ENCODE measurements around the gene NCCRP1.

- TF ChIP-seq SMARCA5 (IDR thresholded peaks at IDR 0.05): no peak
- TF ChIP-seq JUNB (IDR thresholded peaks at IDR 0.05): no peak
- no peak for TF ChIP-seq POLR2A (IDR thresholded peaks at IDR 0.05; ENCODE audit: low read depth, low read length)
- TF ChIP-seq GABPA (IDR thresholded peaks at IDR 0.05; ENCODE audit: low read depth): no peak
- TF ChIP-seq NKRF (conservative IDR thresholded peaks at IDR 0.05): no peak
- TF ChIP-seq, protein P1, sequence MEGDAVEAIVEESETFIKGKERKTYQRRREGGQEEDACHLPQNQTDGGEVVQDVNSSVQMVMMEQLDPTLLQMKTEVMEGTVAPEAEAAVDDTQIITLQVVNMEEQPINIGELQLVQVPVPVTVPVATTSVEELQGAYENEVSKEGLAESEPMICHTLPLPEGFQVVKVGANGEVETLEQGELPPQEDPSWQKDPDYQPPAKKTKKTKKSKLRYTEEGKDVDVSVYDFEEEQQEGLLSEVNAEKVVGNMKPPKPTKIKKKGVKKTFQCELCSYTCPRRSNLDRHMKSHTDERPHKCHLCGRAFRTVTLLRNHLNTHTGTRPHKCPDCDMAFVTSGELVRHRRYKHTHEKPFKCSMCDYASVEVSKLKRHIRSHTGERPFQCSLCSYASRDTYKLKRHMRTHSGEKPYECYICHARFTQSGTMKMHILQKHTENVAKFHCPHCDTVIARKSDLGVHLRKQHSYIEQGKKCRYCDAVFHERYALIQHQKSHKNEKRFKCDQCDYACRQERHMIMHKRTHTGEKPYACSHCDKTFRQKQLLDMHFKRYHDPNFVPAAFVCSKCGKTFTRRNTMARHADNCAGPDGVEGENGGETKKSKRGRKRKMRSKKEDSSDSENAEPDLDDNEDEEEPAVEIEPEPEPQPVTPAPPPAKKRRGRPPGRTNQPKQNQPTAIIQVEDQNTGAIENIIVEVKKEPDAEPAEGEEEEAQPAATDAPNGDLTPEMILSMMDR (IDR thresholded peaks at IDR 0.05 in 2 of 3, conservative IDR thresholded peaks at IDR 0.05 in 1 of 3; ENCODE audit: control insufficient read depth in 2 of 3, extremely low read depth in 1 of 3, insufficient read depth in 1 of 3, low read depth in 3 of 3, low read length in 3 of 3): no peak
- TF ChIP-seq TAF1 (IDR thresholded peaks at IDR 0.05; ENCODE audit: borderline replicate concordance, low read depth, low read length): no peak
- no peak for TF ChIP-seq EGR1 (IDR thresholded peaks at IDR 0.05; ENCODE audit: borderline replicate concordance in 1 of 2, low read depth in 2 of 2, low read length in 2 of 2)
- TF ChIP-seq ESRRA (IDR thresholded peaks at IDR 0.05; ENCODE audit: low read length): no peak
Observed at GRCh38 chr19:39196320-39196719, 444 bp upstream of the NCCRP1 start.

All from GM12878 (cell line).